Activated T-cell treated with anti-CD3 and anti-CD28 coated beads, Interleukin-2, amount 50 U/mL, for 1 hour (primary cell): ENCODE results near the gene NAPEPLD.
"Not testable (repeated sequence)": the region's sequence is repeated elsewhere in the genome, so short reads cannot be mapped to it uniquely, and the experiment has no call there.

Source experiments
- DNase-seq: peaks from one replicate; pipeline ENCODE4 v3.0.0-alpha.2; 2020

The NAPEPLD gene

DNA sequence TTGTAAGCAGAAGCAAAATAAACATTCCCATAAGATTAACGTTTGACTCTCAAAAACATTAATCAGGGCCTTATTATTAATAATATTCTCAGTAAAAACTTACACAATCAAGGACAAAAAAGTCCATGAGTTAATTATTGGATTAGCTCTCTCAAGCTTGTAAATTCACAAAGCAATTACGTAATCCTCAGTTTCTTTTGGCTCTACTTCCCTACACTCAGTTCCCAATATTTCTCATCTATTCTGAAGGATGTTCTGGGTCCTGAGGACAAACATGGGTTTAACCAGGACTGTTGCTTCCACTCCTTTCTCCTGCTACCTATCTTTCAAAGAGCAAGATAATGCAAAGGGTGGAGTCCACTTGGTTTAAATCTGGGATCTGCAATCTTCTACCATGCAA lies 89.4 kb downstream of the NAPEPLD start:
- no peak for DNase-seq

DNA sequence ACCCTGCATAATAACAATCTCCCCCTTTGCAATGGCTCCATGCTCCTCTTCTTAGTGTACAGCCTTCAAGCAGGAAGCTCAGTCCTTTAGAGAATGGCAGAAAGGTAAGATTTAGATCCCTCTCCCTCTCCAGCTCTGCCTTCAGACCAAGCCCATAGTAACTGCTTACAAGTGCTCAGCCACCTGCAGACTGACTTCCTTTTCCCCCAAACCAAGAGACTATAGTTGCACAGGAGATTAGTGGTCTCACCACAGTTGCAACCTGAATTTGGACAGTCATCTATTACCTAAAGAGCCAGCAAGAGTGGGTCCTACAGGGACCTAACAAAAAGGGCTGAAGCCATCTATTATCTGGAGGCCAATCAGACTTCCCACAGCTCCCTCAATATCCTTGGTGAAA lies 90.8 kb downstream of the NAPEPLD start:
- no peak for DNase-seq

DNA sequence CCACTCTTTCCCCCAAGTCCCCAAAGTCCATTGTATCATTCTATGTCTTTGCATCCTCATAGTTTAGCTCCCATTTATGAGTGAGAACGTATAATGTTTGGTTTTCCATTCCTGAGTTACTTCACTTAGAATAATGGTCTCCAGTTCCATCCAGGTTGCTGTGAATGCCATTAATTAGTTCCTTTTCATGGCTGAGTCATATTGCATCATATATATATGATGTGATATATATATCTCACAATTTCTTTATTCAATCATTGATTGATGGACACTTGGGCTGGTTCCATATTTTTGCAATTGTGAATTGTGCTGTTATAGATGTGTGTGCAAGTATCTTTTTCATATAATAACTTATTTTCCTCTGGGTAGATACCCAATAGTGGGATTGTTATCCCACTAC lies 92.9 kb downstream of the NAPEPLD start:
- not testable (repeated sequence) for DNase-seq

DNA sequence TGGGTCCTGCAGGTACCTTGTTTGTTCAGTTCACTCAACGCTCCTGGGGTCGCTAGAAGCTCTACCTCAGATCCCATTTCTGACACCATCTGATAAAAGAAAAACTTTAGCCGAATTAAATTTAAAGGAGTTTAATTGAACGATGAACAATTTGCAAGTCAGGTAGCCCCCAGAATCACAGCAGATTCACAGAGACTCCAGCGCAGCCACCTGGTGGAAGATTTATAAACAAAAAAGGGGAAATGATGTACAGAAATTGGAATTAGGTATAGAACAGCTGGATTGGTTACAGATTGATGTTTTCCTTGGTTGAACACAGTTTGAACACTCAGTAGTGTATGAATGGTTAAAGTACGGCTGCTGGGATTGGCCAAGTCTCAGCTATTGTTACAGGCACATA lies 97.4 kb downstream of the NAPEPLD start:
- DNase-seq = no peak
